ENCODE measurements around the gene ROBO3.

The ROBO3 gene

DNA sequence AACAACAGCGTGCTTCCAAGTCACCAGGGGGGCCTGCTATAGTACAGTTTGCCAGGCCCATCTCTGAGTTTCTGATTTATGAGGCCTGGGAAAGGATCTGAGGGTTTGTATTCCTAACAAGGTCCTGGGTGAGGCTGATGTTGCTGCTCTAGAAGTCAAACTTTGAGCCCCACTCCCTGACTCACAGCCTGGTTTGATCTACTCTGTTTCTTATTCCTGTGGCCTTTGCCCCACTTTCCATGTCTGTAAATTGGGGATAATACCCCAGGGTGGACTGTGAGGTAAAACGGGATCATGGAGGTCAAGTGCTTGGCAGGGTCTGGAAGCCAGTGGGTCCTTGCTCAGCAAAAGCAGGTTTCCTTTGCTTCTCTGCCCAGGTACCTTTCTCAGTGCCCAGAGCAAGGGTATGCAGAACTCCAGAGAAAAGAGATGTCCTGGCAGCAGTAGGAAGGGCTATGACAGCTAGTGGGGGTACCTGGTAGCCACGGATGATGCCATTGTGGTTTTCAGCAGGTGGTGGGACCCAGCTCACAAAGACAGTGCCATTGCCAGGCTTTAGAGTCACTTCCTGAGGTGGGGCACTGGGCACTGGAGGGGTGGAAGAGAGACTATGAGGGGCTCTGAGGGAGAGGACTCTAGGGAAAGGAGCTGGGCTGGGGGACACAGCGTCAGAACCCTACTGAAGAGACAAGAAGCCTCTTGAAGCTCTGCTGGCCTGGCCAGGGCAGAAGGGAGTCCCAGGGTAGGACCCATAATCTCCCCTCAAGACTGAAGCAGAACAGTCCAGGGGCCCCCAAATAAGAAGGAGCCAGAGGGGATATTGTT lies 29.6 kb downstream of the ROBO3 start:
- DNase-seq = no peak

DNA sequence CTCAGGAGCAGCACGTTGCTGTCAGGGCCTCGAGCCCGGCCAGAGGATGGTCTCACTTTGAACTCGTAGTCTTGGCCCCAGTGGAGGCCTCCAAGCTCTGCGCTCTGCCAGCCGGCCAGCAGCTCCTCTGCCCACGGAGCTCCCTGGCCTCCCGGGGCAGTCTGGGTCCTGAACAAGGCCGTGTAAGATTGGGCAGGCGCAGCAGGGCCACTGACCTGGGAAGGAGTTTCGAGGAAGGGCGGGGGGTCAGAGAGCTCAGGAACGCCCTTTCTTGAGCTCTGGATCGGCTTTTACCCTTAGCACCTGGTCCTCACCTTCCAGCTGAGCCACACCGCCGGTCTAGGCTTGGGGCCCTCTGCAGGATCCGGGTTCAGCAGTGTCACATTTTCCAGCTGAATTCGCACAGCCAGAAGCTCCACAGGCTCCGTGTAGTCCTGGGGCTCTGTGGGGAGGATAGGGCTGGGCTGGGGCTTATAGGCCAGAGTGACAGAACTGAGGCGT lies 30.3 kb downstream of the ROBO3 start:
- no peak for DNase-seq

- DNase-seq = no peak
Observed at GRCh38 chr11:124896071-124896750, 31.0 kb downstream of the ROBO3 start.

- no peak for DNase-seq
Observed at GRCh38 chr11:124896821-124897391, 31.7 kb downstream of the ROBO3 start.

DNA sequence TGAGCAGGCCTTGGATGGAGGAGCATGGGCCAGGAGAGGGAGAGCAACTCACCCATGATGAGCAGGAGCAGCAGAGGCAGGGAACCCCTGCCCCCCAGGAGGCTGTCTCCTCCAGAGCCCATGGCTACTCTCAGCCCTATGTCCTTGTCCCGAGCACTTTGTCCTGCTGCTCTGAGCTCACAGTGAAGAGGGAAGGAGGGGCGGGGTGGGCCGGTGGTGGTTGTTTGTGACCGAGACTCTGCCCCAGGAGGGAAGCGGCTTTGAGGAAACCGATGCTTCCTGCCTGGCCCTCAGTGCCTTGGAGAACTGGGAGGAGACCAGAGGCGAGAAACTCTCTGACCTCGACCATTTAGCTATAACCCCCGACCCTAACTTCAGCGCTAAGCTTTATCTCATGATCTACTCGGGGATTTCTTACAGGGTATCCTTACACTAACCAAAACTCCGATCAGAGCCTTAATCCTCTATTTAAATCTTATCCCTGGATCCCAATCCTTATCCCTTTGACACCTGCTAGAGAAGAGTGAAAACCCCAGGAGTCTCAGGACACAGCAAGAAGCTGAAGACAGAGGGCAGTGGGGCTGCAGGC lies 32.5 kb downstream of the ROBO3 start, which contains the start of gene ROBO4:
ROBO4 (minus strand) TSS at position 192 of the 589 bp plus-strand sequence; CDS start at position 122, 70 bp downstream.
- no peak for DNase-seq

DNA sequence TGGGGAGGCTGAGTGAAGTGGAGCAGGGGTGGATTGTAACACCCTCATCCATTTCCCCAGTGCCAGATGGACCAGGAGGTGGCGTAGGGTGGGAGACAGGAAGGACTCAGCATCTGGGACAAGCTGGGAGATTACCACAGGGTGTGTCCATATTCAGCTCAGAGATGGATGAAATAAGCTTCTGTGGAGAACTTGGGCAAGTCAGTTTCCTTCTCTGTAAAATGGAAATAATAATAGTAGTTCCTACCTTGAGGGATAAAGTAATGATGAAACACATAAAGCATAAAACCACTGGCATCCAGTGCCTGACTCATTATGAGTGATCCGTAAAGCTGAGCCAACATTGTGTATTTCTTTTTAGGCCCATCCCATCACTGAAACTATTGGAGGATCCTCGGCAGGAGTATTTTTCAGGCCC lies 33.0 kb downstream of the ROBO3 start:
- no peak for DNase-seq

GRCh38 chr11:124898711-124899110 lies 33.5 kb downstream of the ROBO3 start:
- DNase-seq = no peak

DNA sequence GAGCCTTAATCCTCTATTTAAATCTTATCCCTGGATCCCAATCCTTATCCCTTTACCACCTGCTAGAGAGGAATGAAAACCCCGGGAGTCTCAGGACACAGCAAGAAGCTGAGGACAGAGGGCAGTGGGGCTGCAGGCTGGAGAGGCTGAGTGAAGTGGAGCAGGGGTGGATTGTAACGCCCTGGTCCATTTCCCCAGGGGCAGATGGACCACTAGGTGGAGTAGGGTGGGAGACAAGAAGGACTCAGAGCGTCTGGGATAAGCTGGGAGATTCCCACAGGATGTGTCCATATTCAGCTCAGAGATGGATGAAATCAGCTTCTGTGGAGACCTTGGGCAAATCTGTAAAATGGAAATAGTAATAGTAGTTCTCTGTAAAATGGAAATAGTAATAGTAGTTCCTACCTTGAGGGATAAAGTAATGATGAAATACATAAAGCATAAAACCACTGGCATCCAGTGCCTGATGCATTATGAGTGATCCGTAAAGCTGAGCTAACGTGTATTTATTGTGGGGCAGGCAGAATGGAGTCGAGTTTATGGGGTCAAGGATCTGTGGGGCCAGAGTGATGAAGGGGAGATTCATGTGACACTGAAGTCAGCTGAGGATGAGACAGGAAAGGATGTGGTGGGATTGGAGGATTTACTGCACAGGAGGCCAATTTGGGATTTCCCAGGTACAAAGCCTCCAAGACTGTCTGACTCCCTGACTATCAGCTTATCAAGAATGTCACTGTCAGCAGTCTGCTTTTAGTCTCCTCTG lies 34.3 kb downstream of the ROBO3 start:
- no peak for DNase-seq

DNA sequence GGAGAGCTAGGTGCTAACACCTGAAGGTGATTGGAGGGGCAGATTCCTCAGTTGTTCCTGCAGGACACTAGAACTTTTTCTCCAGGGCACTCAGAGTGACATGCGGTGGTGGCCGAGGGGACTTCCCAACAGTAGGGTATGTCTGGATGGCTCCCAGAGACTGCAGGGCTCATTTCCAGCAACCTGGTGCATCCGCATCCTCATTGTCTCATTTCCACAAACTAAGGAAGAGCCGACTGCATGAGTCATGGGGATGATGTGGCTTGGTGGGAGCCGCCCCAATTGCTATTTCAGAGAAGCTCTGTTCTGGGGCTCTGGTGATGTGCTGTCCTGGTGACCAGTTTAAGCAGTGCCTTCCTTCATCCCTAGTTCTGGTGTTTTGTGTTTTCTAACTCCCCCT lies 35.2 kb downstream of the ROBO3 start:
- DNase-seq = no peak

- no peak for DNase-seq
Observed at GRCh38 chr11:124902616-124903015, 37.4 kb downstream of the ROBO3 start.

DNA sequence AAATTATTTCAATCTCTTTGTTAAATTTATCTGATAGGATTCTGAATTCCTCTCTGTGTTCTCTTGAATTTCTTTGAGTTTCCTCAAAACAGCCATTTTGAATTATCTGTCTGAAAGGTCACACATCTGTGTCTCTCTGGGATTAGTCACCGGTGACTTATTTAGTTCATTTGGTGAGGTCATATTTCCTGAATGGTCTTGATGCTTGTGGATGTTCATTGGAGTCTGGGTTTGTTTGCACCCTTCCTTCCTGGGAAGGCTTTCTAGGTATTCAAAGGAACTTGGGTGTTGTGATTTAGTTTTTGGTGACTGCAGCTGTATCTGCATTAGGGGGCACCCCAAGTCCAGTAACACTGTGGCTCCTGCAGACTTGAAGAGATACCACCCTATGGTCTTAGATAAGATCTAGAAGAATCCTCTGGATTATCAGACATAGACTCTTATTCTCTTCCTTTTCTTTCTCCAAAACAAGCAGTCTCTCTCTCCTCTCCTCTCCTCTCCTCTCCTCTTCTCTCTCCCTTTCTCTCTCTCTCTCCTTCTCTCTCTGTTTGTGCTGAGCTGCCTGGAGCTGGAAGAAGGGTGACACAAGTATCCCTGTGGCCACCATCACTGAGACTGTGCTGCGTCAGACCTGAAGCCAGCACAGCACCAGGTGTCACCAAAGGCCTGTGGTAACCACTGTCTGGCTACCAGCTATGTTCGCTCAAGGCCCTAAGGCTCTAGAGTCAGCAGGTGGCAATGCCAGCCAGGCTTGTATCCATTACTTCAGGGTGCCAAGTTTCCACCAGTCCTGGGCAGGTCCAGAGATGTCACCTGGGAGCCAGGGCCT lies 50.5 kb downstream of the ROBO3 start:
- DNase-seq = no peak

- DNase-seq = no peak
Observed at GRCh38 chr11:124916370-124916710, 51.1 kb downstream of the ROBO3 start.

DNA sequence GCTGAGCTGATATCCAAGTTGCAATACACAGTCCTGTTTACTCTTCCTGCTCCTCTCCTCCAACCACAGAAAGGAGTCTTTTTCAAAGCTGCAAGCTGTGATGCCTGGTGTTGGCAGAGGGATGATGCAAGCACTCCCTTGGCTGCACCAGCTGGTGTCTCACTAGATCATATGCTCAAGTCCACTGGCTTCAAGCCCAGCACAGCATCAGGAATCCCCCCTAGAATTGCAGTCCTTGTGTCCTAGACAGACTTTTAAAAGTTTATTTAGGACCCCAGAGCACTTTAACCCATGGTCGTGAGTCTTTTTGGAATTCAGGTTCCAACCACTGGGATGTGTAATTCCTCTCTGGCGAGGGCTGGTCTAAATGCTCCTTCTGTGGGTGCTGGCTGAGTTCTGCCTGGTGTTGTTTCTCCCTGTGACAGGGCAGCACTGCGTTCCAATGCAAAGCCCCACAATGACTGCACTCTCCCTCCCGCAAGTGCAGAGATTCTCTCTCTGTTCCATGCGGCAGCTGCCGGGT lies 51.9 kb downstream of the ROBO3 start:
- no peak for DNase-seq

GRCh38 chr11:124918950-124919349 lies 53.7 kb downstream of the ROBO3 start, which contains the start of gene HEPN1:
Gene HEPN1 (plus strand): TSS chr11:124919250.
- no peak for DNase-seq

DNA sequence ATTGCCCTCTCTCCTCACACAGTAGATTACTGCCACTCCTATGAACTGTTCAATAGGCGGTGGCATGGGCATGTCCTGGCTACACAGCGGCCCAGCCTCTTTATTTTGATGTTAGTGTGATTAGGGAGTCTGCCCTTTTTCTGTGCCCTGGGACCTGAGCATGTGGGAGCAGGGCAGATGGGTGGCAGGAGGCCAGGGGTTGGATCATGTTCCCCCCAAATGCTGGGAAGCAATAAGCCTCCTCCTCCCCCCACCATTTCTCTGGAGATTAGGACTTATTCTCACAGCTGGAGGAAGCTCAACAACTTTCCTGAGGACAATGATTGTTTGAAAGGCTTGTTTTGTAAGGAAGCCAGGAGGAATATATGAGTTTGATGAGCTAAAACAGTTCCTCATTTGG lies 54.7 kb downstream of the ROBO3 start:
- no peak for DNase-seq

DNA sequence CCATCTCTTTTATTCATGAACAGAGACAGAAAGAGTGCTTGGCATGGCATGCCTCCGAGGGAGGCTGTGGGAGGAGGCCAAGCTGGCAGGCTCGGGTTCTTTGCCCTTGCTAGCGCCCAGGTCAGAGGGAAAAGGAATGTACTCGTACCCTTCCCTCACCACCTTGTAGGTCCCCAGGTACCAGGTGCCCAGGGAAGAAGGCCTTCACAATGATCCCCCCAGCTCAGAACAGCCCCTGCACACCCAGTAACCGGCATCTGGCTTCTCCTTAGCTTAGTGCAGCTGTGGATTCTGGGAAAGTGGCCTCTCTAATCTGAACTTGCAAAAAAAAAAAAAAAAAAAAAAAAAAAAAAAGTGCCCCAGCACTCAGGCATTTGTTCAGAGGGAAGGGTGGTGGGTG lies 55.1 kb downstream of the ROBO3 start:
- no peak for DNase-seq

GRCh38 chr11:124920870-124921609 lies 55.8 kb downstream of the ROBO3 start:
- DNase-seq = no peak

GRCh38 chr11:124922831-124923230 lies 57.6 kb downstream of the ROBO3 start:
- DNase-seq = no peak

DNA sequence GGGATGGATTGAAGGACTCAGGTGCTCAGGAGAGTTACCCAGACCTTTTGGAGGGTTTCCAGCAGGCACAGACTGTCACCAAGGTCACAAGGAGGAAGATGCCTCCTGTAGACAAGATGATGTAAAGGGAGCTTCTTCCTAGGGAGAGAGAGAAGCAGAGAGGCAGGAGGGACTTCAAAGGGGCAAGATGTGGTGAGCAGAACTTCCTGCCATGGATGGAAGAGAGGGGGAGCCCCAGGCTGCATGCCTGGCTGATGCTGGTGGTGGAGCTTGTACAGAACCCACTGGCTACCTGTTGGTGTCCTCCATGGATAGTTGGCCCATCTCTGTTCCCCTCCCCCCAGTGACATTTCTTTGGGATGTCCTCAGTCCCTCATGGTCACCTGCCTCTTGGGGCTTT lies 58.1 kb downstream of the ROBO3 start:
- no peak for DNase-seq

DNA sequence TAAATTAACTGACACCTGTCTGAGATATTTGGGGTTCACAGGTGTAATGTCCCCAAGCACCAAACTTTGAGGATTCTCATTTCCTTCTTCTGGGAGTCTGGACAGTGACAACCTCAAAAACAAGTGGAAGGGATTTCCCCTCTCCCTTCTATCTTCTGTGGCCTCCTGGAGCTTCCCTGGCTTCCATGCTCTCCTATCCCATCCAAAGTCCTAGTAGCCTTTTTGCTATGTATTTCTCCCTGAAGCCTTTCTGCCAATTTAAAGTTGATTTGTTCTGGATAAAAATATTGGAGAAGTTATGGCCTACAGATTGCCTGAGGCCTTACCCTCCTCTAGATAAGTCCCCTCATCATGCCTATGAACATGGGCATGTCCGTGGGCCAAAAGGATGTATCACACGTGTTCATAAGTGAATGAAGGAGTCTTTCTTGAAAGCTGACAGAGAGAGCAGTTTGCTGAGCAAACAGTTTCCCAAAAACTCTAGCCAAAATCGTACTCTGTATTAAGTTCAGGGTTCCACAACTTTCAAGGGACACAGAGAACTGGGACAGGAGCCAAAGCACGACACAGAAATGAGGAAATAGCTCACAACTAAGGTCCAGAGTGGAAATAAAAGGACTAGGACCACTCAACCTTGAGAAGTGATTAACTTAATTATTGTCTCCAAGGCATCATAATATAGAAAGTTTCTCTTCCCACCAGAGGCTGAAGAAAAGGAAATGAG lies 63.9 kb downstream of the ROBO3 start:
- DNase-seq = no peak
